ENCODE data around the gene MAGEC2. TPM values are rescaled to one million over a fixed set of nuclear protein-coding genes. Genes with fewer than 3 reads are reported as not detected.

Gene MAGEC2, protein sequence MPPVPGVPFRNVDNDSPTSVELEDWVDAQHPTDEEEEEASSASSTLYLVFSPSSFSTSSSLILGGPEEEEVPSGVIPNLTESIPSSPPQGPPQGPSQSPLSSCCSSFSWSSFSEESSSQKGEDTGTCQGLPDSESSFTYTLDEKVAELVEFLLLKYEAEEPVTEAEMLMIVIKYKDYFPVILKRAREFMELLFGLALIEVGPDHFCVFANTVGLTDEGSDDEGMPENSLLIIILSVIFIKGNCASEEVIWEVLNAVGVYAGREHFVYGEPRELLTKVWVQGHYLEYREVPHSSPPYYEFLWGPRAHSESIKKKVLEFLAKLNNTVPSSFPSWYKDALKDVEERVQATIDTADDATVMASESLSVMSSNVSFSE
- 77.8 and 91.2 TPM in 2 replicates for total RNA-seq (2014; rRNA removed; shearing (Covaris generic))

DNA sequence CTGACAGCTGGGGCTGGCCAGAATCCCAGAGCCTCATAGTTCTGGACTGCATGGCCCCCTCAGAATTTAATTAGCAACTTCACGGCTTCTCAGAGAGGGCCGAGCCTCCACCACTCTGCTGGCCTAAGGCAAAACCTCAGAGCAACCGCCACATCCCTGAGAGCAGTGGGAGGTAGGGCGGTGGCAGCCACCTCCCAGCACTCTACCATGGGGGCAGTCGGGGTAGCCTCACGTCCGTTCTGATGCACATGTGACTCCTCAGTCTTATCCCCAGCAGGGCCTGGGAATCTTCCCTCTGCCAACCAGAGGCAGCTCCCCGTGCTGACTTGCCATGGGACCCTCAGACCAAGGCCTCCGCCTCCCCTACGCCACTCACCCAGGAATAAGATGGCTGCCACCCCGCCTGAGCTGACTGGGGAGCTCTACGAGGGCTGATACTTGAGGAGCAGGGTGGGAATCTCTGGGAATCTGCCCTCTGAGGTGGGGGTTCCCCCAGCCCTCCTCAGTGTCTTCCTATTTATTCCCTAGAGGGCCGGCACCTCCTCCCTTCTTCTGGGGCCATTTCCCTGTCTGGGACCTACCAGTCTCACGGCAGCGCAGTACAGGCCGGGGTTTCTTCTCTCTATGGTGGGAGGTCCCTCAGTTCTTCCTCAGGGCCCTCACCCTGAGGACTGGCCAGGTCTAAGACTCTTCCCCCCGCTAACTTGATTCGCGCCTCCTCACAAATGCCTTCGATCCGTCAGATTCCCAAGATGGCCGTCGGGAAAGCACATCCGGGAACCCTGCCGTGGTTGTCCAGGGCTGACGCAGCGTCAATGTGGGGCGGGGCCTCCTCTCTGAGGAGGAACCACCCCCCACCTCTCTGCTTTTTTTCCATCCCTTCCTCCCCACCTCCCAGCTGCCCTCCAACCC is at the start of gene MAGEC2:
TSS of gene MAGEC2 (minus strand) at position 769 of the 912 bp plus-strand sequence. CDS start 1,303 bp downstream, outside the sequence.
- DNase-seq (ENCODE audit: low spot score), result peak; percentile 25

- DNase-seq (ENCODE audit: low spot score), result peak; percentile 11
These were observed 46.6 kb upstream of the MAGEC2 start for GRCh38 chrX:142251680-142252079.

DNA sequence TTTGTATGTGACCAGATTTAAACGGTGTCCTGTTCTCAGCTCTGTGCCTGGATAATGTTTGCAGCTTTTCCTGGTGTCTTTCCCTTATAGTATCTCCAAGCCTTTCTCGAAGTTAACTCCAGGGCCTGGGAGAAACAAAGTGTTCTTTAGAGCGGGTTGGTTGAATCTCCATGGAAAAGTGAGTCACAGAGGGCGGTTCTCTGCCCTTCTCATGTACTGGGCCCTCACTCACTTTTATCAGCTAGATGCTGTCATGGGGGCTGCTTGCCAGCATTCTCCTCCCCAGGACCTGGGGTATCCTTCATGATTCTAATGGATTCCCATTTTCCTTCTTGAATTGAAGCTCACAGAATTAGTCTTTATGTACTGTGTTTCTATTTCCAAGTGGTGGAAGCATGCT is 46.1 kb upstream of the MAGEC2 start:
- DNase-seq (ENCODE audit: low spot score), result no peak

DNA sequence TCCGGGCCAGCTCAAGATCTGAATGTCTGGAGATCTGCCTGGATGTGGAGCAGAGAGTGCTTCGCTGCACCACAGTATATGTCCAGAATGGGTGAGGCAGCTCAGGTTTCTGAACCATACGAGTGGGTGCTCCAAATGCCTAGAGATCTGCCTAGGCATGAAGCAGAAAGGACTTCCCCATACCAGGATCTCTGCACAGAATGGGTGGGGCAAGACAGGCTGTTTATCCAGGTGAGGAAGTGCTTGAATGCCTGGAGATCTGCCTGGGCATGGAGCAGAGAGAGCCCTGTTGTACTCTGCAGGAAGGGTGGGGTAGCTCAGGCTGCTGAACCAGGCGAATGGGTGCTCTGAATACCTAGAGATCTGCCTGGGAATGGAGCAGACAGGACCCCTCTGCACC is 45.4 kb upstream of the MAGEC2 start:
- DNase-seq (ENCODE audit: low spot score), result no peak

DNA sequence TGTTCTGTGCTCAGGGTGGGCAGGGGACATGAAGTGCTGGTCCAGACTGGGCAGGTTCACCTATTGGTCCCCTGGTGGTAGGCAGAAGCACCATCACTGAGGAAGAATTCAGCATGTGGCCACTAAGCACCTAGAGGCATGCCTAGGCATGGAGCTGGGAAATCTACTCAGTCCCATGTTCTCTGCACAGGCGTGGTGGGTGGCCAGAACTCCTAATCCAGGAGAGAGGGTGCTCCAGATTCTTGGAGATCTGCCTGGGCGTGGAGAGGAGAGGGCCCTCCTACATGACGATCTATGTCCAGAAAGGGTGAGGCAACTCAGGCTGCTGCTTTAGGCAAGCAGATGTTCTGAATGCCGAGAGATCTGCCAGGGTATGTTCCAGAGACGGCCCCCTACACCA is 44.6 kb upstream of the MAGEC2 start:
- no peak for DNase-seq (ENCODE audit: low spot score)

DNA sequence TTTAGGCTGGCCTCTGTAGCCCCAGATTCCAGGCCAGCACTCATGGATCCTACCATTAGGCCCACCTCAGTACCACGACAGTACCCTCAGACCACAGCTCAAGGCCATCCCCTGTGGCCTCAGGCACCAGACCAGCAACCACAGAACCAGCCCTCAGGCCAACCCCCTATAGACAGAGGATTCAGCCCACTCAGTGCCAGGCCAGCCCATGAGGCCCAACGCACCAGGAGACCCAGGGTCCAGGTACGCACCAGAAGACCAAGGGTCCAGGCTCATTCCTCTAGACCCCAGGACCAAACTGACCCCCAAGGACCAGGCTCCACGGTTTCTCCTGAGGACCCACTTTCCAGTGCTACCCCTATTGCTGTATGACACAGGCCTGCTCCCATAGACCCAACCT is 39.5 kb upstream of the MAGEC2 start:
- no peak for DNase-seq (ENCODE audit: low spot score)

- no peak for DNase-seq (ENCODE audit: low spot score)
These were observed 33.4 kb upstream of the MAGEC2 start for GRCh38 chrX:142238536-142238935.

- no peak for DNase-seq (ENCODE audit: low spot score)
These were observed 28.3 kb upstream of the MAGEC2 start for GRCh38 chrX:142233400-142233799.

- DNase-seq (ENCODE audit: low spot score), result no peak
These were observed 9.0 kb upstream of the MAGEC2 start for GRCh38 chrX:142214081-142214480.

- DNase-seq (ENCODE audit: low spot score), result no peak
These were observed 4.0 kb downstream of the MAGEC2 start for GRCh38 chrX:142201113-142201512.

DNA sequence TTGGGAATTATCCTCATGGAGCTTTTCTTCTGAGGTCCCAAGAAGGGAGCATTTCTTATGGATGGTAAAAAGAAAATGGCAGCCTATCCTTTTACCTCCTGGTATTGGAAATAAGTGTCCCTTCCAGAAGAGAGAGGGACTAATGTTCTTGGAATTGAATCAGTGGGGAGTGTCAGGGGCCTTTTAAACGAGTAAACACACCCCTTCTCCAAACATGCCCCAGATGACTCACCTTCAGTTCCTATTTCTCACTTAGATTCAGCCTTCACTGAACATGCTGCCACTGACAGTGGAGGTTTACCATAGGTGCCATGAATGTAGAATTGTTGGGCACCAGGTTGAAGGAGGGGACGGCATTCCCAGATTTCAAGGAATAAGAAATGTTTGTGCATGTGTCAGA is 19.0 kb downstream of the MAGEC2 start:
- no peak for DNase-seq (ENCODE audit: low spot score)

DNA sequence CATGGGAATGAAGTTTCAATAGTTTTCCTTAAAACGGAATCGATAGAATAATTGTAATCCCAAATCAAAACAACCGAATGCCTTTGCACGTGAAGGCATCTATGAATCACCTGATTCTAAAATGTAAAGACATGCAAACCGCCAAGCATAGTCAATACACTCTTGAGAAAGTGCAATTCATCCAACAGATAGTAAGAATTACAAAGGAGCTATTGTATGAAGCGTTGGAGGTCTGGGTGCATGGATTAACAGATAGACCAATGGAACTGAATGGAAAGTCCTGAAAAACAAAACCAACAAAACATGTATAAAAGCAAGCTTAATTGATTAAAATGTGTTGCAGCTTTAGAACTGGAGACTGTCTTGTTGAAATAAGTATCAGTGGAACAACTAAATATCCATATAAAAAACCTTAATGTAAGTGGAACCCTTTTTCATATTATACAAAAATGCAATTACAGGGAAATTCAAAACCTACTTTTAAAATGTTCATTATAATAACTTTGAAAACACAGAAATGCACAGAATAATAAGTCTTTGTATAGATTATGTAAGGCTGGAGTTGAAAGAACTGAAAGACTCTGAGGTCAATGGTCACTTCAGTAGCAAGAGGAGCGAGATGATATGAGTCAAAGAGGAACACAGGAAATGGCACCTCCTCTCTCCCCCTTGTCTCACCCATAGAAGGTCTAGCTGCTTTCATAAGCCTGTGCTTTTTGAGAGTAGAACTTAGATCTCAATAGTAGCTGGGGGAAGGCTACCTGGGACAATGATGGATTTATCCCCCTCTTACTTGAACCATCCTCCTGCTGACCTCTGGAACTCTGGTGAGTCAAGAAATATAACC is 20.1 kb downstream of the MAGEC2 start:
- no peak for DNase-seq (ENCODE audit: low spot score)

DNA sequence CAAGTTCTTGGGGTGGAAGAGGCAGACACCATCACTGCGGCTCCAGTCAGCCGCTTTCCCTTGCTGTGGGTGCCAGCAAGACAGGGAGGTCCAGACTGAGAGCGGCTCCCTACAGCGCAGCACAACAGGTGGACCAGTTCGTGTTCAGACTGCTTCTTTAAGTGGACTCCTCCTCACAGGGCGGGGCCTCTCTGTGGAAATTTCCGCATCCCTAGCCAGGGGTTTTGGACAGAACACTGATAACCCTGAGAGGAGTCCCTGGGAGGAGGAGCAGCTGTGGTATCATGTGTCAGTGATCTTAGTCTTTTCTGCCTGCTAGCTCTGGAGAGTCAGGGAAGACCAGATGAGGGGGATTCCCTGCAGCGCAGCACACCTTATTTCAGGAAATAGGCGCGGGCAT is 48.5 kb downstream of the MAGEC2 start:
- DNase-seq (ENCODE audit: low spot score), result no peak
